Measurements from ENCODE around the gene MRTFA.

GRCh38 chr22:40529821-40530220 lies 106.7 kb downstream of the MRTFA start:
- no peak for TF ChIP-seq YY1 (IDR thresholded peaks at IDR 0.05; ENCODE audit: low read depth)
- no peak for TF ChIP-seq CTCF (IDR thresholded peaks at IDR 0.05)
- TF ChIP-seq USF1 (IDR thresholded peaks at IDR 0.05; ENCODE audit: borderline replicate concordance, low read depth) = no peak

All from SK-N-SH (cell line).